AG09309 (cell line): Measurements from ENCODE around the gene VPS13C.

Experiments
- DNase-seq: peaks from one replicate; pipeline ENCODE4 v3.0.0-alpha.2; 2010; ENCODE audit warnings: low read depth
- H3K4me3 ChIP-seq: 2 replicates; pipeline ENCODE4 v1.5.1; 2011; ENCODE audit warnings: mild to moderate bottlenecking, low read depth, low read length, moderate library complexity; ENCODE audit not compliant: control insufficient read depth
- CTCF ChIP-seq: IDR thresholded peaks from 2 replicates; pipeline ENCODE4 v1.5.1; 2011; ENCODE audit warnings: mild to moderate bottlenecking, low read depth, low read length, inconsistent platforms; ENCODE audit not compliant: insufficient read depth, control insufficient read depth; ENCODE audit errors: missing control alignments

VPS13C gene

DNA sequence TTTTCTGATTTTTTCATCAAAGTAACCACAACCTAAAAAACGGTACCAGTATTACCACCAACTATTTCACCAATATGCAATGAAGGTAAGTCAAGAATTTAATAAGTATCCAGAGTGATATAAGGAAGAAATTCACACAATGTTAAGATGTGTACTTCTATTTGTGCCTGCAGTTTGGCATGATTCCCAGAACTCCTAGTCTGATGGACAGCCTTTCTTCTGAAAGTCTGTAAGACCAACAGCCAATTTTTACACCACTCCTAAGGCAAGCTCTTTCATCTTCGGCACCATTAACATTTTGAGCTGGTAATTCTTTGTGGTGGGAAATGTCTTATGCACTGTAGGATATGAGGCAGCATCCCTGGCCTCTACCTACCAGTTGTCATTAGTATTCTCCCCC, 108.3 kb downstream of the VPS13C start:
- no peak for DNase-seq
- H3K4me3 ChIP-seq, result no peak overlapping the region
- no peak for TF ChIP-seq CTCF

GRCh38 chr15:61946778-61947177, 113.5 kb downstream of the VPS13C start:
- no peak for TF ChIP-seq CTCF
- H3K4me3 ChIP-seq, result no peak overlapping the region
- DNase-seq, result peak; percentile 0

- no peak for TF ChIP-seq CTCF
- no peak for DNase-seq
- H3K4me3 ChIP-seq, result no peak overlapping the region
These were observed 116.3 kb downstream of the VPS13C start for GRCh38 chr15:61943992-61944391.

- TF ChIP-seq CTCF, result no peak
- DNase-seq, result no peak
- no peak overlapping the region for H3K4me3 ChIP-seq
These were observed 122.0 kb downstream of the VPS13C start for GRCh38 chr15:61938249-61938648.

DNA sequence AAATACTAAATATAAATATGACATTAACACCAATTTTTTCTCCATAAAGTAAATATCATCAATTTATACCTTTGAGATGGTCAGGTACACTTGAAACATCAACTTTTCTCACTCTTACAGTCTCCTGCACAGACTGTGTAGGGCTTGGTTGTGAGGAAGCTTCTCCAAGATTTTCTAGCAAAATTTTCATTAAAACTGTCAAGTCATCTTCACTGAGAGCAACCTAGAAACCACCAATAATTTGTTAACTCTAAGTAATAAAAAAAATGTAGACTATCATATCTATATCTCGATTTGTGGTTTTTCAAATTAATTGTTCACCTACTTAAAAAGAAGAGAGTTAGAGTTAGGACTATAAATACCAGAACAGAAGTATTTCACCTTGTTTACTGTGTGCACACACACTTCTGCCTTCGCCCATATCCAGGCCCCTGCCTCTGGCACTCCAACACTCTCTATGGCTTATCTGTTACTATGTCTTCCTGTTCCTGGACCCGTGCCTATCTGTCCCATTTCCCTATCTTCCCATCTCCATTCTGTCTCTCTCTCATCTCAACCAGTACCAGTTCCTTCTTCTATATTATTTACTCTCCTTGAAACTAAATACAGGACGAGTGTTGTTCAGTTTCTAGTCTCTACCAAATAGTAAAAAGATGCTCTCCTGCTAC, 123.6 kb downstream of the VPS13C start:
- no peak for DNase-seq
- no peak overlapping the region for H3K4me3 ChIP-seq
- no peak for TF ChIP-seq CTCF

- no peak for TF ChIP-seq CTCF
- no peak for DNase-seq
- H3K4me3 ChIP-seq, result no peak overlapping the region
These were observed 124.8 kb downstream of the VPS13C start for GRCh38 chr15:61935493-61935892.
